DMS79 (cell line): ENCODE results near the gene RUBCNL.

Source experiments
- DNase-seq: peaks from one replicate; lab custom pipeline; 2025; lab: John Stamatoyannopoulos, UW

Gene RUBCNL

GRCh38 chr13:46340631-46341111 is 46.4 kb downstream of the RUBCNL start:
- no peak for DNase-seq

GRCh38 chr13:46340011-46340410 is 47.0 kb downstream of the RUBCNL start:
- no peak for DNase-seq

DNA sequence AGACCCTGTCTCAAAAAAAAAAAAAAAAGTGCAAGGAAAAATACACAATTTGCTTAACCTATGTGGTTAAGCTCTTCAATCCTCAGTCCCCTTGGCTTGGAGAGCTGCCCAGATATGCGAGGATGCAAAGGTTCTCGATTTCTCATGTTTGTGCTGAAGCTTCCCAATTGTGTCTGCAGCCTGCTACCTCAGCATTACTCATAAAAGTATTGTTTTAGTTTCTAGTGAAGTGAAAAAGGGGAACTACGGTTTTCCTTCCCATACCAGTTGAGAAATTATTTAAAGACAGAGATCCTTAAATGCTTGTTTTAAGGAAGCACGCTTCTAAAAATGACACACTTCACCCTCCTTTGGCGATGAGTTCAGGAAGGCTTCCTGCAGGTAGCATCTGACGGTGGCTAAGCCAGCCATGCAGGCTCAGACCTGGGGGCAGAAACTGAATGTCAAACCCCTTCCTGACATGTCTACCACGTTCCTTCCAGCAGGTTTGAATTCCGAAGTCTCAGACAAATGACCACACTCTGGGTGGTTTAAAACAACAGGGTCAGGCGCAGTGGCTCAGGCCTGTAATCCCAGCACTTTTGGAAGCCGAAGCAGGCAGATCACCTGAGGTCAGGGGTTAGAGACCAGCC is 47.9 kb downstream of the RUBCNL start:
- peak; percentile 36 for DNase-seq

DNA sequence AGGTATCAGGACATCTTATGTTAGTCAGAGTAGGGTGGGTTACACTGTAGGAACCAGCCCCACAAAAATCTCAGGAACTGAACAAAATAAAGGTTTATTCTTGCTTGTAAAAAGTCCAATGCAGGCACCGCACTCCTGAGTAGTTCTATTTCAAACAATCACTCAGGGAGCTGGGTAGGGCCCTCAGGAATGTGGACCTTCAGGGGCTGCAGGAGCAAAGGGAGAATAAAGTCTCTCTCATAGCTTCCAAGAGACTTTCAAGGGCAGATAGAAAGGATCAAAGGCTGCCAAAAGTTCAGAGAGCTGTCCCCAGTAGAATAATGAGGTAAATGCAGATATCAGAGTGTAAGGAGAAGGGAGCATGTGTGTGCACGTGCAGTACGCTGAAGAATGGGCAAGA is 49.4 kb downstream of the RUBCNL start:
- DNase-seq: no peak

DNA sequence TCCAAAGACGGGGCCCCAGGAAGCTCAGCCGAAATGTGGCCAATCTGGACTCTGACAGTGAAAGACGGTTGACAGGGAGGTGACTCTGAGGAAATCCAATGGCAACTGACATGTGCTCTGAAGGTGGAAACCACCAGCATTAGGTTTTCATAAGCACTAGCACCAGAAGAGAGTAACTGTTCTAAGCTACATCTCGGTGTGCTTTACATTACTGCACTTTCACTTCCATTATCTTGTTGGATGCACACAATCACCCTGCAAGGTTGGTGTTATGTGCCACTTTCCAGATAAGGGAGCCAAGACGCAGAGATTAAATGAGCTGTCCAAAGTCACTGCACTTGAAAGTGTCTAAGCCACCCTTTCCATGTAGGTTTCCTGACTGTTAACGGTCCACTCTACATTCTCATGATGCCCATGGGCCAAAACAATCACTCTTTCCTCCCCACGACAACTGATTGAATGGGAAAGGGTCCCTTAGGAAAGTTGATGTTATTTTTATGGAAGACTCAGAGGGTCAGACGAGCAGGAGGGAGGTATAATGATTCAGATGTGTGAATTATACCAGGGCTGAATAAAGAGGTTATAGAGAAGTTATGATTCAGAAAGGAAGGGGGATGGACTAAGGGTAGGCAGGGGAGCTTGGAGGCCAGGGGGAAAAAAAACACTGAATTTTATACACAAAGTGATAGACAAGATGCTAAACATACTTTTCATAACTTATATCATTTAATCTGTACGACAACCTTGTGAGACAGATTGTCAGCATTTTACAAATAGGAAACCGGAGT is 52.8 kb downstream of the RUBCNL start:
- DNase-seq: no peak

- DNase-seq: no peak
These were observed 54.3 kb downstream of the RUBCNL start for GRCh38 chr13:46332772-46333171.

- no peak for DNase-seq
These were observed 57.4 kb downstream of the RUBCNL start for GRCh38 chr13:46329624-46330023.

GRCh38 chr13:46327246-46327645 is 59.8 kb downstream of the RUBCNL start:
- DNase-seq: no peak

DNA sequence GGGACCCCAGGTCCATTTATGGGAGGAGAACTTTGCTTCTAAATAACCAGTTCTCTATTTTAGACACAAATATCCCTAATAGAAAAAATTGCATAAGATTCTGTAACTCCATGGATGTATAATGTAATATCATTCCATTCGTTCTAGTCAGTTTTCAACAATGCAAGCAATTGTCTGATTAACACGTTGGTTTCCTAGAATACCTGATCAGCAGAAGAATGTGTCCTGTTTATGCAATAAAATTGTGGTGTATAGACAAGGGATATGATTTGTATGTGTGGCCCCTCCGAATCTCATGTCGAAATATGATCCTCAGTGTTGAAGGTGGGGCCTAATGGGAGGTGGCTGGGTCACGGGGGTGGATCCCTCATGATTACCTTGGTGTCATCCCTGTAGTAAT is 62.1 kb downstream of the RUBCNL start:
- no peak for DNase-seq

DNA sequence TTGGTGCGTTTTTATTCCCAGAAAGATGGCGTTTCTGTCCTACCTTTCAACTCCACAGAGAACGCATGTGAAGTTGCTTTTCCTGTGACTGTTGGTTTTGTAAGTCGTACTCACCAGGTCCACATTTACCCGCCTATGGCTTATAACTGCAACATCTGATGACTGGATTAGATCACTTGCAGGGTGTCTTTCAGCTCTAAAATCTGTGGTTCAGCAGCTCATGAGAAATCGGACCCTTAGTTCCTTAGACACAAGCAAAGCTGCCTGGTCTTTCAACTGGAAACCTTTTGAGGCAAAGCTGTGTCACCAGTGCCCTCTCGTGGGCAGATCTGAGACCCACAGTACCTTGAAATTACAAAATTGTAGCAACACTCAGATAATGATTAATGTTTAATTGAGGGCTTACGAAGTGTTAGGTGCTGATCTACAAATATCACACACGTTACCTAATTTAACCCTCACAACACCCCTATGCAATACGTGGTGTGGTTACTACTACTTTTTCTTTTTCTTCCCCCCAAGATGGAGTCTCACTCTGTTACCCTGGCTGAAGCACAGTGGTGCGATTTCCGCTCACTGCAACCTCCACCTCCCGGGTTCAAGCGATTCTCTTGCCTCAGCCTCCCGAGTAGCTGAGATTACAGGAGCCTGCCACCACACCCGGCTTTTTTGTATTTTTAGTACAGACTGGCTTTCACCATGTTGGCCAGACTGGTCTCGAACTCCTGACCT is 65.4 kb downstream of the RUBCNL start:
- DNase-seq: peak; percentile 6

DNA sequence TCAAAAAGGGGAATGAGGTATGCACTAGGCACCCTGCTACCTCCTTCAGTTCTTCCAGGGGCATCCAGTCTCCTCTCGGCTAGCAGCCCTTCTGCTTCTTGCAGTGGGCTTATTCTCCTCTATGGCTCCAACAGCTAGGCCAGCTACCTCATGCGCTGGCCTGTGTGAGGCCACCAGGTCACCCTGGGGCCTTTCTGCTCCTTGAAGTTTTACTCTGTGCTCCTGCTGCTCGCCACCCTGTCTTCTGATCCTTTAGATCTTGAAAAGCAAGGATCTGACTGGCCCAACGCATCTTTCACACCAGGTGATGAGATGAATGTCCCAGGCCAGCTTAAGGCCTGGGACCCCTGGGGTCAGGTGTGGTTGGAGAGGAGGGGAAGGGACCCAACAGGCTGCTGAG is 66.2 kb downstream of the RUBCNL start:
- DNase-seq: no peak

GRCh38 chr13:46320406-46320805 is 66.6 kb downstream of the RUBCNL start:
- DNase-seq: no peak

- DNase-seq: no peak
These were observed 68.1 kb downstream of the RUBCNL start for GRCh38 chr13:46318986-46319385.

GRCh38 chr13:46317120-46317519 is 69.9 kb downstream of the RUBCNL start:
- no peak for DNase-seq

DNA sequence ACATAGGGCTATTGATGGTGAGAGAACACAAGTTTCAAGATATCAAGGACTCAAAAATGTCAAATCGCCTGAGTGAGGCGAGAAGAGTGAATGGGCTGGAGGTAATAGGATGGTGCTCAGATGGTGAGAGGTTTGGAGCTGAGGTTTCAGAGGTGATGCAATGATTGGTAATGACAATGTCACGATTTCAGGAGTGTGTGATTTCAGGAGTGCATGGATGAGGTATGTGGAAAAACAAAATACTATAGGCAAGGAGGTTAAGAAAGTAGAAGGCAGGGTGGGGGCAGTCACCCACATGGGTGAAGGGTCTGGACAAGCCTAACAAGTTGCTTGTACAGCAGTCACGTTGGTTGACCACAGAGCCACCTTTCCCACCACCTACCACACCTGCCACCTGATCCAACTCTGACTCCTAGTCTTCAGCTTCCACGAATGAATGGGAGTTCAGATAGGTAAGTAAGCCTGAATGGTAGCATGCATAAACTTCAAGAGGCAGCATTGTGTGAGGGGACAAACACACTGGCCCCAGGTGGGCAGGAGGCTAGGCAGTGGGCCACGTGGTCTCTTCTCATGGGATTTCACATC is 71.5 kb downstream of the RUBCNL start:
- DNase-seq: no peak

DNA sequence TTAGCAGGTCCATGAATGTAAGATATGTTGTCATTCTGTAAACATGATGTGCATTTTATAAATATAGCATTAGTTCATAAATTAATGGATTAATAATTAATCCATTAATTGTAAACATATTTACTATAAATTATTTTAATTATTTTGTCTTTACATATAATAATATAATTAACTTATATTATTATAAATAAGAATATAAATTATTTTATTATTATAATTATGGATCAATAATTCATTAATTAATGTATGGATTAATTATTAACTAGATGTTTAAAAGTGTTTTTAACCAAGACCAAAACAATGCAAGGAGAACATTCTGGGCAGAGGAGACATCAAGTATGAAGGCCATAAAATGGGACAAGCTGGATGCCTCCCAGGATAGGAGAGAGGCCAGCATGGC is 72.0 kb downstream of the RUBCNL start:
- no peak for DNase-seq

GRCh38 chr13:46314587-46314986 is 72.5 kb downstream of the RUBCNL start:
- DNase-seq: no peak

DNA sequence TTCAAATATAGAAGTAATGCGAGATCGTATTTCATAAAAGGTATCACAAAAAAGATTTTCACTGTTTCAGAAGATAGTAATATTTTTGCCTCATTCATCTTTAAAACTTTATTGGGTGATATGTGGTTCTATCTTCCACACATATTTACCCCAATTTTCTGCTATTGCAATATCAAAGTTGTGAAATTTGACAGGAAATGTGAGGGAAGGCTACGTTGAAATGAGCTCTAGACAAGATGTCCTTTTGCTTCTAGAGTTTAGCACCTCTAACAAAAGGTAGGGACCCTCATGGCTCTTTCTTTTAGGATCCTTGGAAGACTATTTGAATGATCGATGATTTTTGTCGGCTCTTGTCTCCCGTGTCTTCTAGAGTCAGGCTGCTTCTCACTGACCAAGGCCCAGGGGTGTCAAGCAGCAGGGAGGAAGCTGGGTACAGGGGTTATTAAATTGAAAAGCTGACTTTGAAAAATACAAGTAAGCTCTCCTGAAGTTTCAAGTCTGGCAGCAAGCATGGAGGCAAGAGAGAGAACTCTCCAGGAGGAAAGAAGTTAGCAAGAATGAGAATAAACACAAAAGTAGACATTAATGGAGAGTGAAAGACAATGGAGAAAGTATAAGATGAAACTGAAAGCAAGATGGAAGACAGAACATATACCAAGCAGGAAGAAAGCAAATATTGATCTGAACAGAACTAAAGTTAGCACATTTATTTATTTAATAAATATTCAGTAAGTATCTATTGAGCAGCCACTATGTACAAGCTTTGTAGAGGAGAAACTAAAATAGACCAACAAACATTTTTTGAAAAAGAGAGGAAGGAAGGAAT is 73.4 kb downstream of the RUBCNL start:
- no peak for DNase-seq

DNA sequence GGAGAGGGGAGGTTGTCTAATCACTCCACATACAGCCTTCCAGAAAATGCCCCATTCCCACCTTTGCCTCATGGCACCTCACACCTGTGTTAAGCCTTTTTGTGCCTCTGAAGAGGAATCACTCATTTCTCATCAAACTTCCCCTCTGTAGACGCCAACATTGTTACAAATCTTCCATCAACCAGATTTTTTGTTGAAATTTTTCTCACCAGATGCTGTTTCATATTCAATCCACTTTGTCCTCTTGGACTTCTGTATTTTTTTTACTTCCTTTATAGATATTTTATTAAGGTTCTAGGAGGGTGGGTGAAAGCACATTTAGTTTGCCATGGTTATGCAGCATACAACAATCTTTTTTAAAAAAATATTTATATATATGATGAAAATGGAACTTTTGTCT is 74.0 kb downstream of the RUBCNL start:
- no peak for DNase-seq

- DNase-seq: no peak
These were observed 75.8 kb downstream of the RUBCNL start for GRCh38 chr13:46311217-46311616.

GRCh38 chr13:46310066-46310465 is 77.0 kb downstream of the RUBCNL start:
- no peak for DNase-seq

- no peak for DNase-seq
These were observed 79.5 kb downstream of the RUBCNL start for GRCh38 chr13:46307554-46307953.
